ENCODE data around the gene PCSK9.

PCSK9 gene

GRCh38 chr1:55057956-55058298, 18.6 kb downstream of the PCSK9 start:
- Mint-ChIP-seq H3K4me1 (no peaks in the 10 kb centered on the region), H3K4me3 (no peak overlapping the region), H3K36me3 (no peaks in the 10 kb centered on the region), H3K9me3 (no peaks in the 10 kb centered on the region), H3K27me3 (no peaks in the 10 kb centered on the region), H3K27ac (no peak overlapping the region)

- no peaks in the 10 kb centered on the region for H3K27me3 Mint-ChIP-seq
- H3K36me3 Mint-ChIP-seq = no peaks in the 10 kb centered on the region
- no peak overlapping the region for H3K27ac Mint-ChIP-seq
- no peak overlapping the region for H3K4me3 Mint-ChIP-seq
- H3K4me1 Mint-ChIP-seq = no peaks in the 10 kb centered on the region
- no peaks in the 10 kb centered on the region for H3K9me3 Mint-ChIP-seq
Measured at GRCh38 chr1:55059302-55060132, 20.2 kb downstream of the PCSK9 start.

- H3K9me3 Mint-ChIP-seq = no peaks in the 10 kb centered on the region
- H3K36me3 Mint-ChIP-seq = no peaks in the 10 kb centered on the region
- no peaks in the 10 kb centered on the region for H3K27me3 Mint-ChIP-seq
- no peaks in the 10 kb centered on the region for H3K4me1 Mint-ChIP-seq
- no peak overlapping the region for H3K4me3 Mint-ChIP-seq
- H3K27ac Mint-ChIP-seq = no peak overlapping the region
Measured at GRCh38 chr1:55060133-55060999, 21.0 kb downstream of the PCSK9 start.

- H3K27ac Mint-ChIP-seq = no peak overlapping the region
- no peaks in the 10 kb centered on the region for H3K9me3 Mint-ChIP-seq
- no peak overlapping the region for H3K4me3 Mint-ChIP-seq
- H3K36me3 Mint-ChIP-seq = no peaks in the 10 kb centered on the region
- H3K27me3 Mint-ChIP-seq = no peaks in the 10 kb centered on the region
- no peaks in the 10 kb centered on the region for H3K4me1 Mint-ChIP-seq
Measured at GRCh38 chr1:55061000-55061705, 21.8 kb downstream of the PCSK9 start.

- Mint-ChIP-seq H3K27me3 (no peaks in the 10 kb centered on the region), H3K4me3 (no peak overlapping the region), H3K27ac (no peak overlapping the region), H3K4me1 (no peaks in the 10 kb centered on the region), H3K36me3 (peaks cover under 1% of the 10 kb centered on the region), H3K9me3 (no peaks in the 10 kb centered on the region)
Measured at GRCh38 chr1:55061706-55062321, 22.5 kb downstream of the PCSK9 start.

GRCh38 chr1:55062801-55063576, 23.6 kb downstream of the PCSK9 start:
- Mint-ChIP-seq H3K4me1 (no peaks in the 10 kb centered on the region), H3K4me3 (no peak overlapping the region), H3K36me3 (peaks cover 7% of the 10 kb centered on the region), H3K27me3 (no peaks in the 10 kb centered on the region), H3K27ac (no peak overlapping the region), H3K9me3 (no peaks in the 10 kb centered on the region)

GRCh38 chr1:55063577-55063942, 24.2 kb downstream of the PCSK9 start:
- peaks cover 9% of the 10 kb centered on the region for H3K36me3 Mint-ChIP-seq
- no peaks in the 10 kb centered on the region for H3K27me3 Mint-ChIP-seq
- H3K27ac Mint-ChIP-seq = no peak overlapping the region
- no peaks in the 10 kb centered on the region for H3K9me3 Mint-ChIP-seq
- H3K4me1 Mint-ChIP-seq = no peaks in the 10 kb centered on the region
- no peak overlapping the region for H3K4me3 Mint-ChIP-seq

- H3K4me3 Mint-ChIP-seq = no peak overlapping the region
- no peaks in the 10 kb centered on the region for H3K4me1 Mint-ChIP-seq
- H3K36me3 Mint-ChIP-seq = peaks cover 14% of the 10 kb centered on the region
- no peaks in the 10 kb centered on the region for H3K9me3 Mint-ChIP-seq
- no peak overlapping the region for H3K27ac Mint-ChIP-seq
- H3K27me3 Mint-ChIP-seq = no peaks in the 10 kb centered on the region
Measured at GRCh38 chr1:55064071-55064581, 24.8 kb downstream of the PCSK9 start.

GRCh38 chr1:55064861-55065263, 25.5 kb downstream of the PCSK9 start:
- H3K9me3 Mint-ChIP-seq = no peaks in the 10 kb centered on the region
- H3K4me1 Mint-ChIP-seq = no peaks in the 10 kb centered on the region
- peaks cover 18% of the 10 kb centered on the region for H3K36me3 Mint-ChIP-seq
- H3K27me3 Mint-ChIP-seq = no peaks in the 10 kb centered on the region
- no peak overlapping the region for H3K4me3 Mint-ChIP-seq
- H3K27ac Mint-ChIP-seq = no peak overlapping the region

- Mint-ChIP-seq H3K4me1 (no peaks in the 10 kb centered on the region), H3K27ac (no peak overlapping the region), H3K36me3 (peaks cover 26% of the 10 kb centered on the region), H3K9me3 (no peaks in the 10 kb centered on the region), H3K4me3 (no peak overlapping the region), H3K27me3 (no peaks in the 10 kb centered on the region)
Measured at GRCh38 chr1:55065648-55066047, 26.3 kb downstream of the PCSK9 start.

- no peaks in the 10 kb centered on the region for H3K9me3 Mint-ChIP-seq
- no peaks in the 10 kb centered on the region for H3K4me1 Mint-ChIP-seq
- peaks cover 32% of the 10 kb centered on the region for H3K36me3 Mint-ChIP-seq
- peak overlapping the region; percentile 53 for H3K27ac Mint-ChIP-seq
- no peaks in the 10 kb centered on the region for H3K27me3 Mint-ChIP-seq
- H3K4me3 Mint-ChIP-seq = no peak overlapping the region
Measured at GRCh38 chr1:55067022-55067778, 27.9 kb downstream of the PCSK9 start.

- Mint-ChIP-seq H3K4me1 (peaks cover 5% of the 10 kb centered on the region), H3K27ac (no peak overlapping the region), H3K36me3 (peaks cover 36% of the 10 kb centered on the region), H3K27me3 (no peaks in the 10 kb centered on the region), H3K9me3 (no peaks in the 10 kb centered on the region), H3K4me3 (no peak overlapping the region)
Measured at GRCh38 chr1:55067914-55068313, 28.6 kb downstream of the PCSK9 start.

GRCh38 chr1:55068638-55069037, 29.3 kb downstream of the PCSK9 start:
- H3K27ac Mint-ChIP-seq = peak overlapping the region; percentile 19
- H3K4me3 Mint-ChIP-seq = no peak overlapping the region
- H3K4me1 Mint-ChIP-seq = peaks cover 11% of the 10 kb centered on the region
- H3K27me3 Mint-ChIP-seq = no peaks in the 10 kb centered on the region
- H3K36me3 Mint-ChIP-seq = peaks cover 38% of the 10 kb centered on the region
- H3K9me3 Mint-ChIP-seq = no peaks in the 10 kb centered on the region

- Mint-ChIP-seq H3K4me1 (peaks cover 13% of the 10 kb centered on the region), H3K36me3 (peaks cover 39% of the 10 kb centered on the region), H3K9me3 (no peaks in the 10 kb centered on the region), H3K4me3 (no peak overlapping the region), H3K27me3 (no peaks in the 10 kb centered on the region), H3K27ac (peak overlapping the region; percentile 46)
Measured at GRCh38 chr1:55069280-55069679, 29.9 kb downstream of the PCSK9 start.
